HL-60 (cell line): ENCODE results near the gene KNCN.

ENCODE experiments used
- DNase-seq, 2 experiments: peaks; one replicate each; pipeline ENCODE4 v3.0.0-alpha.2; 2010 to 2020; ENCODE audit warnings: low read depth in 1 of 2, low spot score in 1 of 2
- H3K27ac ChIP-seq: fragments of 250-450 bp; sonication (Bioruptor Pico); replicated peaks from 2 replicates; pipeline ENCODE4 v1.5.1; 2020; ENCODE audit warnings: mild to moderate bottlenecking, moderate library complexity
- H3K27me3 ChIP-seq: fragments of 250-450 bp; sonication (Bioruptor Pico); 2 replicates; pipeline ENCODE4 v1.5.1; 2021; ENCODE audit warnings: mild to moderate bottlenecking, moderate library complexity; ENCODE audit not compliant: insufficient read depth, poor library complexity, severe bottlenecking
- H3K4me3 ChIP-seq: replicated peaks from 2 replicates; pipeline ENCODE4 v1.5.1; 2011; ENCODE audit warnings: mild to moderate bottlenecking, control low read depth, low read length; ENCODE audit not compliant: insufficient read depth
- GABPA ChIP-seq: IDR thresholded peaks from 2 replicates; pipeline ENCODE4 v1.6.1; 2012; ENCODE audit warnings: low read depth
- POLR2AphosphoS5 ChIP-seq: IDR thresholded peaks from 2 replicates; pipeline ENCODE4 v1.6.1; 2012; ENCODE audit warnings: low read depth
- SPI1 ChIP-seq: IDR thresholded peaks from 2 replicates; pipeline ENCODE4 v1.6.1; 2012; ENCODE audit warnings: low read depth, mild to moderate bottlenecking, borderline replicate concordance
- TF ChIP-seq, protein P1 (sequence below): IDR thresholded peaks from 2 replicates; pipeline ENCODE4 v1.6.1; 2012; ENCODE audit warnings: low read depth; ENCODE audit not compliant: insufficient replicate concordance
- TF ChIP-seq, protein P2 (sequence below): IDR thresholded peaks from one replicate; pipeline ENCODE4 v1.5.1; 2011; ENCODE audit warnings: low read length, control low read depth, inconsistent platforms; ENCODE audit not compliant: insufficient read depth

KNCN gene

DNA sequence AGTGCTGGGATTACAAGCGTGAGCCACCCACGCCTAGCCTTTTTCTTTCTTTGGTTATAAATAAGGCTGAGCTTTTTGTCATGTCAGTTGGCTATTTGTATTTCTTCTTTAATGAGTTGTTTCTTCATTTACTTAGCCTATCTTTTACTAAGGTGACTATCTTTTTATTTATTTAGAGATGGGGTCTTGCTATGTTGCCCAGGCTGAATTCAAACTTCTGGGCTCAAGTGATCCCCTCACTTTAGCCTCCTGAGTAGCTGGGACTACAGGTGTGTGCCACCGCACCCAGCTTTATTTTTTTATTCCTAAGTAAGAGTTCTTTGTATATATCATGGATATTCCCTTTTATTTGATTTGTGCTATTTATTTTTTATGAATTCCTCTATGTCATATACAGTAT lies 49.9 kb downstream of the KNCN start:
- H3K27ac ChIP-seq: no peak overlapping the region
- H3K27me3 ChIP-seq: no peaks in the 10 kb centered on the region
- no peak for TF ChIP-seq POLR2AphosphoS5
- no peak for TF ChIP-seq GABPA
- no peak for TF ChIP-seq SPI1
- TF ChIP-seq, protein P1, sequence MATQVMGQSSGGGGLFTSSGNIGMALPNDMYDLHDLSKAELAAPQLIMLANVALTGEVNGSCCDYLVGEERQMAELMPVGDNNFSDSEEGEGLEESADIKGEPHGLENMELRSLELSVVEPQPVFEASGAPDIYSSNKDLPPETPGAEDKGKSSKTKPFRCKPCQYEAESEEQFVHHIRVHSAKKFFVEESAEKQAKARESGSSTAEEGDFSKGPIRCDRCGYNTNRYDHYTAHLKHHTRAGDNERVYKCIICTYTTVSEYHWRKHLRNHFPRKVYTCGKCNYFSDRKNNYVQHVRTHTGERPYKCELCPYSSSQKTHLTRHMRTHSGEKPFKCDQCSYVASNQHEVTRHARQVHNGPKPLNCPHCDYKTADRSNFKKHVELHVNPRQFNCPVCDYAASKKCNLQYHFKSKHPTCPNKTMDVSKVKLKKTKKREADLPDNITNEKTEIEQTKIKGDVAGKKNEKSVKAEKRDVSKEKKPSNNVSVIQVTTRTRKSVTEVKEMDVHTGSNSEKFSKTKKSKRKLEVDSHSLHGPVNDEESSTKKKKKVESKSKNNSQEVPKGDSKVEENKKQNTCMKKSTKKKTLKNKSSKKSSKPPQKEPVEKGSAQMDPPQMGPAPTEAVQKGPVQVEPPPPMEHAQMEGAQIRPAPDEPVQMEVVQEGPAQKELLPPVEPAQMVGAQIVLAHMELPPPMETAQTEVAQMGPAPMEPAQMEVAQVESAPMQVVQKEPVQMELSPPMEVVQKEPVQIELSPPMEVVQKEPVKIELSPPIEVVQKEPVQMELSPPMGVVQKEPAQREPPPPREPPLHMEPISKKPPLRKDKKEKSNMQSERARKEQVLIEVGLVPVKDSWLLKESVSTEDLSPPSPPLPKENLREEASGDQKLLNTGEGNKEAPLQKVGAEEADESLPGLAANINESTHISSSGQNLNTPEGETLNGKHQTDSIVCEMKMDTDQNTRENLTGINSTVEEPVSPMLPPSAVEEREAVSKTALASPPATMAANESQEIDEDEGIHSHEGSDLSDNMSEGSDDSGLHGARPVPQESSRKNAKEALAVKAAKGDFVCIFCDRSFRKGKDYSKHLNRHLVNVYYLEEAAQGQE: no peak
- TF ChIP-seq, protein P2, sequence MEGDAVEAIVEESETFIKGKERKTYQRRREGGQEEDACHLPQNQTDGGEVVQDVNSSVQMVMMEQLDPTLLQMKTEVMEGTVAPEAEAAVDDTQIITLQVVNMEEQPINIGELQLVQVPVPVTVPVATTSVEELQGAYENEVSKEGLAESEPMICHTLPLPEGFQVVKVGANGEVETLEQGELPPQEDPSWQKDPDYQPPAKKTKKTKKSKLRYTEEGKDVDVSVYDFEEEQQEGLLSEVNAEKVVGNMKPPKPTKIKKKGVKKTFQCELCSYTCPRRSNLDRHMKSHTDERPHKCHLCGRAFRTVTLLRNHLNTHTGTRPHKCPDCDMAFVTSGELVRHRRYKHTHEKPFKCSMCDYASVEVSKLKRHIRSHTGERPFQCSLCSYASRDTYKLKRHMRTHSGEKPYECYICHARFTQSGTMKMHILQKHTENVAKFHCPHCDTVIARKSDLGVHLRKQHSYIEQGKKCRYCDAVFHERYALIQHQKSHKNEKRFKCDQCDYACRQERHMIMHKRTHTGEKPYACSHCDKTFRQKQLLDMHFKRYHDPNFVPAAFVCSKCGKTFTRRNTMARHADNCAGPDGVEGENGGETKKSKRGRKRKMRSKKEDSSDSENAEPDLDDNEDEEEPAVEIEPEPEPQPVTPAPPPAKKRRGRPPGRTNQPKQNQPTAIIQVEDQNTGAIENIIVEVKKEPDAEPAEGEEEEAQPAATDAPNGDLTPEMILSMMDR: no peak
- DNase-seq: no peak
- no peak overlapping the region for H3K4me3 ChIP-seq

DNA sequence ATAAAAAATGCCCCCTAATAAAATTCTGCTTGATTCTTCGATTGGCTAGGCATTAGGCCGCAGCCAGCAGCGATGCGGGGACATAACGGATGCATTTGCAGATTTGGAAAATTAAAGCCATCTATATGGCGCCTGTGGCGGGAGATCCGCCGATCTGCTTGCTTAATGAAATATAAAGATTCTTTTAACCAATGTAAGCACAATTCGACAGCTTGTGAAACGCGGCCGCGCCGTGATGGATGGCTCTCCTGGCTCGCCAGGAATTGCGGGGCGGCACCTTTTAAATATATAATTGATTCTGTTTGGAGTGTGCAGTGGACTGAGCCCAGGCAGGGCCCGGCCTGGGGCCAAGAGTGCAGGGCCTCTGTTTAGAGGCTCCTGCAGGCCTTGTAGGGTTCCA lies 53.8 kb downstream of the KNCN start:
- H3K27me3 ChIP-seq: peaks cover 17% of the 10 kb centered on the region
- H3K4me3 ChIP-seq: no peak overlapping the region
- no peak overlapping the region for H3K27ac ChIP-seq
- no peak for DNase-seq
- TF ChIP-seq, protein P2: no peak

DNA sequence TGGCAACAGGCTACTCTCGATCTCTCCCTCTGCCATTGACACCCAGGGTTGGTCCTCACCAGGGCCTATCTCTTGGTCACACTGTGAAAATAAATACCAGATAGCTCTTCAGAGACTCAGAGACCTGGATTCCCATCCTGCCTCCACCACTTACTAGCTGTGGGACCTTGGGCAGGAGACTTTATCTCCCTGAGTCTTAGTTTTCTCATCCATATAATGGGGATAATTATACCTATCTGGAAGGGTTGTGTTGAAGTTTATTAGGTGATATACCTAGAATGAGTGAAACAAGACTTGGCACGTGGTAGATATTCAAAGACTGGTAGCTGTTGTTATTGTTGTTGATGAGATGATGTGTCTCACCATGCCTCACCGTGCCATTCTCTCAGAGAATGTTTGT lies 54.4 kb downstream of the KNCN start:
- no peak overlapping the region for H3K27ac ChIP-seq
- peaks cover 24% of the 10 kb centered on the region for H3K27me3 ChIP-seq
- no peak overlapping the region for H3K4me3 ChIP-seq
- TF ChIP-seq, protein P2: no peak
- TF ChIP-seq, protein P1: no peak
- TF ChIP-seq SPI1 (no peak), POLR2AphosphoS5 (no peak)
- no peak for DNase-seq

- peaks cover 29% of the 10 kb centered on the region for H3K27me3 ChIP-seq
- no peak overlapping the region for H3K4me3 ChIP-seq
- TF ChIP-seq, protein P1: no peak
- DNase-seq: no peak
- H3K27ac ChIP-seq: no peak overlapping the region
Measured at GRCh38 chr1:46496505-46496904, 54.9 kb downstream of the KNCN start.
